ENCODE data around the gene SCGB1A1. TPM values are rescaled to one million over a fixed set of nuclear protein-coding genes. Genes with fewer than 3 reads are reported as not detected.

SCGB1A1 gene
- total RNA-seq, 1 donor from 2014 or later: not detected

GRCh38 chr11:62416596-62416995 lies 2.2 kb upstream of the SCGB1A1 start:
- H3K4me3 ChIP-seq: no peak overlapping the region
- Mint-ChIP-seq H3K4me3 (no peak overlapping the region), H3K27me3 (ENCODE audit: insufficient read depth, low read depth) (no peaks in the 10 kb centered on the region), H3K36me3 (no peaks in the 10 kb centered on the region), H3K4me1 (peaks cover 2% of the 10 kb centered on the region), H3K9me3 (no peaks in the 10 kb centered on the region), H3K27ac (no peak overlapping the region)
- no peaks in the 10 kb centered on the region for H3K79me2 ChIP-seq (ENCODE audit: low read depth)
- H3K9ac ChIP-seq: no peak overlapping the region
- H4K20me1 ChIP-seq (ENCODE audit: low read depth): no peaks in the 10 kb centered on the region
- no peaks in the 10 kb centered on the region for H3K4me1 ChIP-seq
- no peak for DNase-seq (ENCODE audit: low spot score)
- H3K36me3 ChIP-seq: no peaks in the 10 kb centered on the region
- no peak overlapping the region for H3K4me2 ChIP-seq
- TF ChIP-seq EZH2 (IDR thresholded peaks at IDR 0.05) (no peak), EZH2phosphoT487 (IDR thresholded peaks at IDR 0.05) (no peak)
- TF ChIP-seq, protein P1, sequence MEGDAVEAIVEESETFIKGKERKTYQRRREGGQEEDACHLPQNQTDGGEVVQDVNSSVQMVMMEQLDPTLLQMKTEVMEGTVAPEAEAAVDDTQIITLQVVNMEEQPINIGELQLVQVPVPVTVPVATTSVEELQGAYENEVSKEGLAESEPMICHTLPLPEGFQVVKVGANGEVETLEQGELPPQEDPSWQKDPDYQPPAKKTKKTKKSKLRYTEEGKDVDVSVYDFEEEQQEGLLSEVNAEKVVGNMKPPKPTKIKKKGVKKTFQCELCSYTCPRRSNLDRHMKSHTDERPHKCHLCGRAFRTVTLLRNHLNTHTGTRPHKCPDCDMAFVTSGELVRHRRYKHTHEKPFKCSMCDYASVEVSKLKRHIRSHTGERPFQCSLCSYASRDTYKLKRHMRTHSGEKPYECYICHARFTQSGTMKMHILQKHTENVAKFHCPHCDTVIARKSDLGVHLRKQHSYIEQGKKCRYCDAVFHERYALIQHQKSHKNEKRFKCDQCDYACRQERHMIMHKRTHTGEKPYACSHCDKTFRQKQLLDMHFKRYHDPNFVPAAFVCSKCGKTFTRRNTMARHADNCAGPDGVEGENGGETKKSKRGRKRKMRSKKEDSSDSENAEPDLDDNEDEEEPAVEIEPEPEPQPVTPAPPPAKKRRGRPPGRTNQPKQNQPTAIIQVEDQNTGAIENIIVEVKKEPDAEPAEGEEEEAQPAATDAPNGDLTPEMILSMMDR (IDR thresholded peaks at IDR 0.05): no peak
- no peaks in the 10 kb centered on the region for H3K27me3 ChIP-seq
- H3K27ac ChIP-seq: no peak overlapping the region
- no peaks in the 10 kb centered on the region for H3K9me3 ChIP-seq (ENCODE audit: low read depth)
- no peak overlapping the region for H2AFZ ChIP-seq (replicated peaks)
- no peaks in the 10 kb centered on the region for H3F3A ChIP-seq (ENCODE audit: low read depth)

DNA sequence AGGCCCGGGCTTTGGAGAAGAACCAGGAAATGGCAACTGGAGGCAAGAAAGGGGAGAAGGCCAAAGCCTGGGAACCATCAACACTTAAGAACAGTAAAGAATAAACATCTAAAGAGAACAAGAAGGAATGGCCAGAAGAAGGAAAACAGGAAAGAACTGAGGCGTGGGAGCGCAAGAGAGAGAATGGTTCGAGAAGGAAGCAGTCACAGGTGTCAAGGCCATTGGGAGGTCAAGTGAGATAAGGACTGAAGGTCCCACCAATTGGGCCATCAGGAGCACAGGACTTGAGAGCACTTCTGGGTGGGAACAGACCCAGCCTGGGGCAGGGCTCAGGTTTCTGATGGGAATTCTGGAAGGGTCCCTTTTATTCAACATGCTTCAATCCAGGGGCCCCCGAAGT lies 697 bp upstream of the SCGB1A1 start:
- no peaks in the 10 kb centered on the region for H3K4me1 ChIP-seq
- H3K9me3 Mint-ChIP-seq: no peaks in the 10 kb centered on the region
- no peak overlapping the region for H3K27ac ChIP-seq
- peaks cover 2% of the 10 kb centered on the region for H3F3A ChIP-seq (ENCODE audit: low read depth)
- H3K79me2 ChIP-seq (ENCODE audit: low read depth): no peaks in the 10 kb centered on the region
- H3K9me3 ChIP-seq (ENCODE audit: low read depth): no peaks in the 10 kb centered on the region
- H3K4me3 ChIP-seq: no peak overlapping the region
- no peaks in the 10 kb centered on the region for H3K27me3 Mint-ChIP-seq (ENCODE audit: insufficient read depth, low read depth)
- TF ChIP-seq EZH2phosphoT487 (IDR thresholded peaks at IDR 0.05) (no peak), EZH2 (IDR thresholded peaks at IDR 0.05) (no peak)
- TF ChIP-seq, protein P1 (IDR thresholded peaks at IDR 0.05): no peak
- DNase-seq (ENCODE audit: low spot score): no peak
- no peak overlapping the region for H3K4me3 Mint-ChIP-seq
- H3K36me3 ChIP-seq: no peaks in the 10 kb centered on the region
- H2AFZ ChIP-seq (replicated peaks): no peak overlapping the region
- H3K4me1 Mint-ChIP-seq: peaks cover 9% of the 10 kb centered on the region
- H3K4me2 ChIP-seq: no peak overlapping the region
- H4K20me1 ChIP-seq (ENCODE audit: low read depth): no peaks in the 10 kb centered on the region
- no peaks in the 10 kb centered on the region for H3K27me3 ChIP-seq
- H3K9ac ChIP-seq: no peak overlapping the region
- H3K36me3 Mint-ChIP-seq: no peaks in the 10 kb centered on the region
- no peak overlapping the region for H3K27ac Mint-ChIP-seq

- no peaks in the 10 kb centered on the region for H3K27me3 ChIP-seq
- TF ChIP-seq EZH2 (IDR thresholded peaks at IDR 0.05): no peak
- peaks cover 15% of the 10 kb centered on the region for H3F3A ChIP-seq (ENCODE audit: low read depth)
- Mint-ChIP-seq H3K4me3 (no peak overlapping the region), H3K36me3 (no peaks in the 10 kb centered on the region), H3K9me3 (no peaks in the 10 kb centered on the region), H3K27ac (no peak overlapping the region), H3K4me1 (peaks cover 18% of the 10 kb centered on the region), H3K27me3 (ENCODE audit: insufficient read depth, low read depth) (peaks cover 2% of the 10 kb centered on the region)
- H3K4me3 ChIP-seq: no peak overlapping the region
- no peaks in the 10 kb centered on the region for H3K79me2 ChIP-seq (ENCODE audit: low read depth)
- peaks cover 4% of the 10 kb centered on the region for H3K4me1 ChIP-seq
- no peak overlapping the region for H3K27ac ChIP-seq
- H4K20me1 ChIP-seq (ENCODE audit: low read depth): no peaks in the 10 kb centered on the region
- no peak overlapping the region for H2AFZ ChIP-seq (replicated peaks)
- DNase-seq (ENCODE audit: low spot score): no peak
- H3K9me3 ChIP-seq (ENCODE audit: low read depth): no peaks in the 10 kb centered on the region
- no peak overlapping the region for H3K4me2 ChIP-seq
- no peaks in the 10 kb centered on the region for H3K36me3 ChIP-seq
- no peak overlapping the region for H3K9ac ChIP-seq
These were observed 589 bp downstream of the SCGB1A1 start for GRCh38 chr11:62419314-62419929.

DNA sequence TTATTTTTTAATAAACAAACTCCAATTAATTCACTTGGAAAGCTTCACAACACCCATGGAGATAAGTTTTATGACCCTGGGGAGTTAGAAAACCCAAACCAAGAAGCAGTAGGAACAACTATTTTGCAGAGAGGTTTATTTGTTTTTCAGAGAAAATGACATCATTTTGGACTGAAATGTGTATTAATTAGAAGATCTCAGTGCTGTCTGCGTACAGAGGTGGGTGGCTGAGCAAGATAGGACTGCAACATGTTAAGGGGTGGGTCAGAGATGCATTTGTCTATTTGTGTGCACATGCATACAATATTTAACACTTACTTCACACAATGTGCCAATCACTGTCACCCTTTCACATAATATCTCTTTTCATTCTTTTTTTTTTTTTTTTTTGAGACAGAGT lies 1.1 kb downstream of the SCGB1A1 start:
- Histone ChIP-seq H3K9me3 (ENCODE audit: low read depth) (no peaks in the 10 kb centered on the region), H4K20me1 (ENCODE audit: low read depth) (no peaks in the 10 kb centered on the region), H3K36me3 (no peaks in the 10 kb centered on the region), H3F3A (ENCODE audit: low read depth) (peaks cover 19% of the 10 kb centered on the region), H3K27ac (no peak overlapping the region), H3K79me2 (ENCODE audit: low read depth) (no peaks in the 10 kb centered on the region), H3K4me3 (no peak overlapping the region), H3K9ac (no peak overlapping the region), H3K4me2 (no peak overlapping the region), H2AFZ (replicated peaks) (no peak overlapping the region), H3K4me1 (peaks cover 4% of the 10 kb centered on the region), H3K27me3 (no peaks in the 10 kb centered on the region)
- TF ChIP-seq, protein P1 (IDR thresholded peaks at IDR 0.05): no peak
- no peak for TF ChIP-seq EZH2 (IDR thresholded peaks at IDR 0.05)
- Mint-ChIP-seq H3K4me1 (peaks cover 20% of the 10 kb centered on the region), H3K27ac (no peak overlapping the region), H3K4me3 (no peak overlapping the region), H3K9me3 (no peaks in the 10 kb centered on the region), H3K36me3 (no peaks in the 10 kb centered on the region), H3K27me3 (ENCODE audit: insufficient read depth, low read depth) (peaks cover 2% of the 10 kb centered on the region)
- DNase-seq (ENCODE audit: low spot score): no peak
